Activated naive CD4-positive, alpha-beta T cell treated with anti-CD3 and anti-CD28 coated beads, Interleukin-2, amount 50 U/mL, for 72 hours (primary cell): Measurements from ENCODE around the gene CPNE4. TPM values are rescaled to one million over a fixed set of nuclear protein-coding genes. Genes with fewer than 3 reads are reported as not detected.
A peak's percentile ranks its signal among the peaks of the same experiment; 100 is the strongest.

Source experiments
- ATAC-seq, 2 donors: fragments of 150-1000 bp; cut with Tn5 transposase; 2 replicates each; pipeline ENCODE4 v1.10.0; 2021; ENCODE audit warnings: mild to moderate bottlenecking in 2 of 2, moderate library complexity in 2 of 2
- DNase-seq, 2 donors: peaks; one replicate each; pipeline ENCODE4 v3.0.0; 2021 to 2022; ENCODE audit warnings: low spot score in 2 of 2
- H3K27ac Mint-ChIP-seq, 2 donors: one replicate each; pipeline ENCODE4 v1.8.0; 2022; ENCODE audit warnings: mild to moderate bottlenecking in 2 of 2, mixed read lengths in 2 of 2
- H3K36me3 Mint-ChIP-seq, 2 donors: one replicate each; pipeline ENCODE4 v1.8.0; 2022; ENCODE audit warnings: mixed read lengths in 2 of 2
- H3K9me3 Mint-ChIP-seq, 2 donors: one replicate each; pipeline ENCODE4 v1.8.0; 2022; ENCODE audit warnings: mixed read lengths in 2 of 2
- total RNA-seq, 2 donors: library from RNA; stranded (reverse); gene quantifications; one replicate each; pipeline ENCODE4 v1.2.3, GENCODE V29; 2022

The CPNE4 gene
- total RNA-seq, 2 donors from 2014 or later = 0.07 TPM; not detected in 1

DNA sequence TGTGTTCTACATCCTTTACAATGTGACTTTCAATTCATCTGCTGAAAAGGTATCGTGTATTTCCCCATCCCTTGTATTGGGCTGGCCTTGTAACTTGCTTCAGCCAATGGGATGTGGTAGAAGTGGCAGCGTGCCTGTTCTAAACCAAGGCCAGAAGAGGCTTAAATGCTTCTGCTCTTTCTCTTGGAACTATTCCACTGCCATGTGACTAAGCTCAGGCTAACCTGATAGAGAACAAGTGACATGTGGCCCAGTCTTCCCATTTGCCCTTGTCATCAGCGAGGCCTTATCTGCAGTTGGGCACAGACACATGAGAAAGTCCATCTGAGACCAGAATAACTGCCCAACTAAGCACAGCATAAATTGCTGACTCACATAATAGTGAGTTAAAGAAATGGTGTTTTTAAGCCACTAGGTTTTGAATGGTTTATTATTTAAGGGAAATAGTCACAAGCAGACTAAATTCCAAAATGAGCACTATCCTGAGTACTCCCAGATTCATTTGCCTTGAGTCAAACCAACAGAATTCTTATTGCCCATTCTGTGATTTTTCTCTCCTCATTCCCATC, 230.2 kb downstream of the CPNE4 start:
- DNase-seq (no peak), ATAC-seq (no peak)
- H3K9me3 Mint-ChIP-seq = no peaks in the 10 kb centered on the region
- H3K36me3 Mint-ChIP-seq = no peaks in the 10 kb centered on the region
- no peak overlapping the region for H3K27ac Mint-ChIP-seq

DNA sequence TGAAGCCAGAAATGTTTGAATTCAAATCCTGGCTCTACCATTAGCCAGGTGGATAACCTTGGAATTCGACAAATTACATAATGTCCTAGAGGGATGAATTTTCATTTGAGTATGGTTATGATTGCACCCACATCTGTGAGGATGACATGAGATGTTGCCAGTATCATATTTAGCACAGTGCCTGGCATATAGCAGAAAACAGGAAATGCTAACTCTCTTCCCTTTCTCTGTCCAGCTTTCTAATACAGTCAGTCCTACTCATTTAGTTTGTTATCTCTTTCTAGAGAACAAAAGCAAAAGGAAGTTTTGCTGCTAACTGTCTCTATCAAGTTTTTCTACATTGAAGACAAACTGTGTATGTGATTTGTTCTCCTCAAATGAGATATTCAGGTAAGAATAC, 231.7 kb downstream of the CPNE4 start:
- ATAC-seq (no peak), DNase-seq (no peak)
- Mint-ChIP-seq H3K27ac (no peak overlapping the region), H3K9me3 (no peaks in the 10 kb centered on the region), H3K36me3 (no peaks in the 10 kb centered on the region)

DNA sequence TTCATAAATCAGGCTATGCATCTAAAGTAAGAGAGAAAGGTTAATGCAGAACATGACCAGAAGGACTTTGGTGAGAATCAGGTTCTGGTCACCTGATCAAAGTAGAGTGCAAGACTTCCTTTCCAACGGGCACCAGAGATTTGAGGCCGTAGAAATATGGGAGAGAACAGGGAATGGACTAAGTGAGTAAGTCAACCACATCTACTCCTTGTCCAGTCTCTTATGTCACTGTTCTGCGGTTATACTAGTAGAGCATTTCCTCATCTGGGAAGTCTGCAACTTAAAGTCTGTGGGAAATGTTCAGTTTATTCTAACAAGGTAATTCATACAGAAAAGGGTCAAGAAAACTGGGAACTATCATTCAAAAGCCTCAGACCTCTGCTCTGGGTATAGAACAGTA, 232.8 kb downstream of the CPNE4 start:
- ATAC-seq = no peak
- no peaks in the 10 kb centered on the region for H3K9me3 Mint-ChIP-seq
- no peak for DNase-seq
- no peak overlapping the region for H3K27ac Mint-ChIP-seq
- H3K36me3 Mint-ChIP-seq = no peaks in the 10 kb centered on the region

DNA sequence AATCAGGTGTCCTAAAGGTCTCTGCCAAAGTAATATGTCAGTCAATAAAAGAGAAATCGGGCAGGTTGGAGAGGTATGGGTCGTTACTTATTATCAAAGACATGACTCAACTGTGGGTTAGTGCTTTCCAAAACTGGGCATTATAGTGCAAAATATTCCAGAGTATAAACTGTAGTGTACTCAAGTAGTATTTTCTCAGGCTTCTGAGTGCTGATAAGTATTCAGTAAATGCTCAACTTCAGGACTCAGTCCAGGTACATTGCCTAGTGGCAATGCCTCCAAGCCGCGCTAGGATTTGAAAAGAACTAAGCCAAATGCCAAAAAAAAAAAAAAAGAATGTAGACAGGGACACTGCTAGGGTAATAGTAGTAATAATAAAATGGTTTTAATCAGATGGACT, 233.2 kb downstream of the CPNE4 start:
- Mint-ChIP-seq H3K9me3 (no peaks in the 10 kb centered on the region), H3K36me3 (no peaks in the 10 kb centered on the region), H3K27ac (no peak overlapping the region)
- no peak for DNase-seq
- no peak for ATAC-seq

DNA sequence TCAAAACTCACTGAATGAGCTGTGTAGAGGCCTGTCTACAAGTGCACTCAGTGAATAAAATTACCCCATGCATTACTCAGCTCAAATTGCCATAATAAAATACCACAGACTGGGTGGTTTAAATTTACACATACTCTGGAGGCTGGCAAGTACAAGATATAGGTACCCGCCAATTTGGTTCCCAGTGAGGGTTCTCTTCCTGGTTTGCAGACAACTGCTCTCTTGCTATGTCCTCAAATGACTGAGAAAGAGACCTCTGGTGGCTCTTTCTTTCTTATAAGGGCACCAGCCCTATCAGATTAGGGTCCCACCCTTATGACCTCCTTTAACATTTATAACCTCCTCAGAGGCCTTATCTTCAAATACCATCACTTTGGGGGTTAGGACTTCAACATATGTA, 237.0 kb downstream of the CPNE4 start:
- H3K9me3 Mint-ChIP-seq = no peaks in the 10 kb centered on the region
- H3K27ac Mint-ChIP-seq = no peak overlapping the region
- no peak for ATAC-seq
- H3K36me3 Mint-ChIP-seq = no peaks in the 10 kb centered on the region
- no peak for DNase-seq

DNA sequence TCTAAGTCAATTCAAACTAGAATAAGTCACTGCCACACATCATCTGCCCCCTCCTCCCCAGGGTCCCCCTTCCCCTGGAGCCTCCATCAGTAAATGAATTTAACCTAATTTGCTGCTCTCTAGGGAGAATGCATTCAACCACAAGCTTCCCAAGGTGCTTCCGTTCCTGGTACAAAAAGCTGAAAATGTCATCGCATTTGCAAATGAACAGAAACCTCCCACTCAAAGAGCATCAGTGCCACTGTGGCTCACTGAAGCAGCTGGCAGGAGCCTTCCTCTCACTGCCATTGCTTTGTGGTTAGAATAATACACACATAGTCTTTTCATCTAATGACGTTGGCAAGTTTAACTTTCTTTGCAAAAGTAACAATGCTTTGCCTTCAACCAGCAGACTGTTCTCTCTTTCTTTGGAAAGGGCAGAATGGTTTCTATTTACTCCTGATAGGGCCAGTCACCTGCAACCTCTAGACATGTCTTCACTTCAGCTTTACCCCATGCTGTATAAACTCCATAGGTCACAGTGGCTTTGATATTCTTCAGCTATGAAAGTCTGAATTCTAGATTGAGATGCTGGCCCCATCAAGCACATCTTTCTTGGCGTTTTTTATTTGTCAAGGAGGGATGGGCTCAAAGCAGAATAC, 238.1 kb downstream of the CPNE4 start:
- ATAC-seq = peak in 1 of 2 donors; percentile 46
- H3K9me3 Mint-ChIP-seq = no peaks in the 10 kb centered on the region
- H3K27ac Mint-ChIP-seq = no peak overlapping the region
- no peak for DNase-seq
- H3K36me3 Mint-ChIP-seq = no peaks in the 10 kb centered on the region

DNA sequence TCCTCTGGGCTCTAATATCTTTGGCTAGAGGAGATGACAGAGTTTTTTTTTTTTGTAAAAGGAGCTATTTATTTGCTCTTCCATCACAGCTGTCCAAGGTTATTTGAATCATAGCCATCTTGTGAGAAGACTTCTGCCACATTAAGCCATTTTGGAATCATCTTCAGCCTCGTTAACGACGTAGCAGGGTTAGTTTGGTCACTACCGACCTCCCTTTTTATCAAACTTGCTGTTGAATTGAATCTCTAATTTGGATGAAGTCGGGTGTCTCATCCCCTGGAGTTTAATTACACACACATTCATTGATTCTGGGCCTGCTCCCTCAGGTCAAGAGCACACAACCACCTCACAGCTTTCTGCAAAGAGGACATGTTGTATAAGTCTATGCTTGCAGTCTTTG, 238.7 kb downstream of the CPNE4 start:
- DNase-seq = no peak
- Mint-ChIP-seq H3K27ac (no peak overlapping the region), H3K36me3 (no peaks in the 10 kb centered on the region), H3K9me3 (no peaks in the 10 kb centered on the region)
- ATAC-seq = no peak

DNA sequence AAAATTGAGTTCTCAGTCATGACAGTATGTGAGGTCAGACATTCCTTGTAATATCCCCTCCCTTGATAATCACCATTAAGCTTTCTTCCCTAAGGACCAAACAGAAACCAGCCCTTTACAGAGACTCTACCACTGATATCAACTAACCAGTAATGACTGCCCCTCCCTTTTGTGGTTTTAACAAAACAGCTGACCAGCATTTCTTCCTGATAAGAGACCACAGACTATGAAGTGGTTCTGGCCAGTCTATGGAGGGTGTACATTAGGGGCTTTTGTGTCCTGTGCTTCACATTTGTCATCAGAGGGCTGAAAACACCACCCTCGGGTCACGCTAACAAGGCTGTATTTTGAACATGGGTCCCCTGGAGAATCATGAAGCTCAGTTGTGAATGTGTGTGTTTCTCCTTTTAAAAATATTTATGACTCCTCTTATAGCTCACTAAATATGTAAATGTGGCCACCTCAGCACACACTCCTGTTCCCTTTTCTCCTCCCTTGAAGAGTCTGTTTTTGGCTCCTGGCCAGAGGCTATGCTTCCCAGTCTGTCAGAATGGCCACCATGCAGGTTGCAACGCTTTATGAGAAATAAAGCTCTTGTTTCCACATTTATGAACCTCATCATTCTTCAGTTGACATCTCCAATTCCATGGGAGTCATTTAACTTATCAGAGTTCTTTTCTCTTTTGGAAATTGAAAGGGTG, 239.3 kb downstream of the CPNE4 start:
- ATAC-seq (no peak), DNase-seq (no peak)
- H3K9me3 Mint-ChIP-seq = no peaks in the 10 kb centered on the region
- no peaks in the 10 kb centered on the region for H3K36me3 Mint-ChIP-seq
- H3K27ac Mint-ChIP-seq = no peak overlapping the region

DNA sequence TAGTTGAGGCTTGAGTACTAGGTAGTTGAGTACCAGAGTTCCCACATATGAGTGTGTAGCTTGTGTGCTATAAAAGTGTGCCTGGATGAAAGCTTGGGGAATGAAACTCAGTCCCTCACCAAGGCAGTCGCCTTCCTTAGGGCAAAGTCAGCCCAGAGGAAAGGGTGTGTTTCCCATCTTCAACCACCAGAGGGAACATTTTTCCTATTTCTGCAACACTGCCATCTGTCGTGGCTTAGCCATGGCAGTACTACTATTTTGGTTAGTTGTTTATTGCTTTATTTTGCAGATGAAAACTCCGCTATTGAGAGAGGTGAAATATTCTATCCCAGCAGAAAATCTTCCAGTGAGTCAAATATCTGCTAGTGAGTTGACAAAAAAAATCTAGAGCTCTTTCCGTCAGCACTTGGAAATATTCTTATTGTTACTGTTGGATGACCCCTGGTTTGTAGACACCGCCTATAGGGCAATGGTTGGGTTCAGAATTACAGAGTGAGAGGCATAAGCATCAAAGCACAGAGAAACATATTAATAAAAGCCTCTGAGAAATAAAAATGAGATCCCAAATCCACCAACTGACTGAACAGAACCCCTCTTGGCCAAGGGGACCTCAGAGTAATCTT, 239.9 kb downstream of the CPNE4 start:
- ATAC-seq = peak; percentile 46 to 71
- peak in 1 of 2 donors; percentile 35 for DNase-seq
- no peaks in the 10 kb centered on the region for H3K36me3 Mint-ChIP-seq
- H3K9me3 Mint-ChIP-seq = no peaks in the 10 kb centered on the region
- no peak overlapping the region for H3K27ac Mint-ChIP-seq

DNA sequence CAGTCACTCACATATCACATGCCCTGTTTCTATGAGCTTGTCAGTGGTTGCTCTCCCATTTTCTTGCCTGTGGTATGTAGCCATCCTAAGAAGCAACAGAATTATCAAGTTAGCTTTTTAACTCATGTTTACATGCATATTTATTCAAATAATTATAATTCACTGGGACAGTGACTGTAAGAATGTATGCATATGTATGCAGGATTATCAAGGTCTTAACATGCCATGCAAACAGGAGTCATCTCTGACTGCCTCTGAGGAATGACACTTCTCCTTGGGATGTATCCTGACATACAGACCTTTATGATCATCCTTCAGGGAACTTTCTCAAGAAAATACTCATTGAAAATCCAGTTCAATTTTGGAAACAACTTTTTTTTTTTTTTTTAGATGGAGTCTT, 240.9 kb downstream of the CPNE4 start:
- no peaks in the 10 kb centered on the region for H3K36me3 Mint-ChIP-seq
- no peaks in the 10 kb centered on the region for H3K9me3 Mint-ChIP-seq
- H3K27ac Mint-ChIP-seq = no peak overlapping the region

DNA sequence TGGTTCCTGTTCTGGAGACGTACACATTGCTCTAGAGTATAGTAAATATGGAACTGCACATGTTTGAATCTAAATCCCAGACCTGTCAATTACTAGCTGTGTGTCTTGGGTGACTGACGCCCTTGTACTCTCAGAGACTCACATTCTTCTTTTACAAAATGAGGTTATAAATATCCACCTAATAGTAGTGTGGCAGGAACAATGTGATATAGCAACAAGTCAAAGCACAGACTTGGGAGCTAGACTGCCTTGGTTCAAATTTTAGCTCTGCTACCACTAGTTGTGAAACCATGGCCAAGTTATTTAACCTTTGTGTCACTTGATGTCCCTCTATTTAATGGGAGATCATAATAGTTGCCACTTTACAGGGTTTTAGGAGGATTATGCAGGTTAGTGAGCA, 245.6 kb downstream of the CPNE4 start:
- H3K27ac Mint-ChIP-seq = no peak overlapping the region
- H3K36me3 Mint-ChIP-seq = no peaks in the 10 kb centered on the region
- ATAC-seq (no peak), DNase-seq (no peak)
- H3K9me3 Mint-ChIP-seq = no peaks in the 10 kb centered on the region

More for the DNA sequence above, 240.9 kb downstream of the CPNE4 start:
- DNase-seq (no peak), ATAC-seq (no peak)

DNA sequence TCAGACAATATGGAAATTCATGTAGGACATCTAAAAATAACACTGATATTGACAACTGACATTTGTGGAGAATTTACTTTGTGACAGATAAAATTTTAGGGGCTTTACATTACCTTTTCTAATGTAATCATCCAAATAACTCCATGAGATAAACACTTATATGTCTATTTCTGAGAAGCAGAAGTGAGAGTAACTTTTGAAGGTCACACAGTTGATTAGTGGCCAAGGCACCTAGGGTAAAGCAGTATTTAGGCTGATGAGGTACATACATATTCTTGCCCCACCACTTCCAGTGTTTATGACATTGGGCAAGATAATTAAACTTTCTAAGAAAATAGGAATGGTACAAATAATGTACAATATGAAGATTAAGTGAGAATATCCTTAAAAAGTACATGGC, 248.4 kb downstream of the CPNE4 start:
- no peak overlapping the region for H3K27ac Mint-ChIP-seq
- ATAC-seq (no peak), DNase-seq (no peak)
- H3K9me3 Mint-ChIP-seq = no peaks in the 10 kb centered on the region
- no peaks in the 10 kb centered on the region for H3K36me3 Mint-ChIP-seq

DNA sequence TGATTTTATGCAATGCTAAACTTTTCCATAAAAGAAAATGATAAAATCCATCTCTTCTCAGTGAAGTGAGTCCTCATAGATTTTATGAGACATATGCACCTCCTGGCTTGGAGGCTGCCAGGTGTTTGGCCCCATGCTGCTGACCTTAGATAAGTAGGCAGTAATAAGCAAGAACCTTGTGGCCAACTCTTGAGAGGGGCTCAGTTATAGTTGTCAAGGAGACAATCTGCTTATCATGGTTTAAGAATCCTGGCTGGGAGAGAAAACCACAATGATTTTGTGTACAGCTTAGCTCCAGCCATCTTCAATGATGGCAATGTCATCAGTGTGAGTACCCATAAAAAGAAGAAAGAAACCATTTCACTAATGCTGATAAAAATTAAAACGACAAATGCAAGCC, 252.1 kb downstream of the CPNE4 start:
- Mint-ChIP-seq H3K9me3 (no peaks in the 10 kb centered on the region), H3K27ac (no peak overlapping the region), H3K36me3 (no peaks in the 10 kb centered on the region)
- DNase-seq = no peak
- no peak for ATAC-seq

DNA sequence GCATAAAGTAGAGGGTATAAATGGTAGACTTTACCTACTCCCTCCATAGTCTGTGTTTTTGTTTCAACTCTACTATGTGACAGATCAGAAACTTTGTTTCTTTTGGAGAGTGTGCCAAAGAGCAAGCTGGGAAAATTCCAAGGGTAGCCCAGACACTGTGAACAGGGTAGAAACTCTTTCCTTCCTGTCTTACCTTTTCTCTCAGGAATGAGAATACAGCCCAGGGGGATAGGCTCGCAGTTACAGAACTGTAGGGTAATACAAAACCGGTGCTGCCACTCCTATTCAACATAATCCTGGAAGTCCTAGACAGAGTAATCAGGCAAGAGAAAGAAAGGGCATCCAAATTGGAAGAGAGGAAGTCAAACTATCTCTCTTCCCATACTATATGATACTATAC, 256.3 kb downstream of the CPNE4 start:
- no peak for DNase-seq
- no peak for ATAC-seq
- peaks cover 0 to 11% of the 10 kb centered on the region in 2 donors for H3K36me3 Mint-ChIP-seq

DNA sequence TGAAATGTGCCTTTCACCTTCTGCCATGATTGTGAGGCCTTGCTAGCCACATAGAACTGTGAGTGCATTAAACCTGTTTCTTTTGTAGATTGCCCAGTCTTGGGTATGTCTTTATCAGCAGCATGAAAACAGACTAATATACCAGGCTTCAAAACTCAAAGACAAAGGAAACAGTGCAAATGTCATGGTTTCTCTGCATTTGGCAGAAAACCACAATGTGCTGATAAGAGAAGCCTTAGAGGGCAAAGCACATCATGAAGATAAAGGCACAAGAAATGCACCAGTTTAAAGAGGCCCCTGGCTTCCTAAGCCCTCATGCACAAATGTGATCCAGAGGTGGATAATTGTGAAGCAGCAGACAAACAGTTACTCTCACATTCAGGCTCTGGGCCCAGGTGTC, 259.2 kb downstream of the CPNE4 start:
- H3K27ac Mint-ChIP-seq = no peak overlapping the region
- ATAC-seq (no peak), DNase-seq (no peak)
- H3K36me3 Mint-ChIP-seq = peaks cover 0 to 11% of the 10 kb centered on the region in 2 donors
- H3K9me3 Mint-ChIP-seq = peaks cover 7 to 8% of the 10 kb centered on the region in 2 donors

More for the DNA sequence above, 256.3 kb downstream of the CPNE4 start:
- Mint-ChIP-seq H3K9me3 (peaks cover 7 to 8% of the 10 kb centered on the region in 2 donors), H3K27ac (no peak overlapping the region)

DNA sequence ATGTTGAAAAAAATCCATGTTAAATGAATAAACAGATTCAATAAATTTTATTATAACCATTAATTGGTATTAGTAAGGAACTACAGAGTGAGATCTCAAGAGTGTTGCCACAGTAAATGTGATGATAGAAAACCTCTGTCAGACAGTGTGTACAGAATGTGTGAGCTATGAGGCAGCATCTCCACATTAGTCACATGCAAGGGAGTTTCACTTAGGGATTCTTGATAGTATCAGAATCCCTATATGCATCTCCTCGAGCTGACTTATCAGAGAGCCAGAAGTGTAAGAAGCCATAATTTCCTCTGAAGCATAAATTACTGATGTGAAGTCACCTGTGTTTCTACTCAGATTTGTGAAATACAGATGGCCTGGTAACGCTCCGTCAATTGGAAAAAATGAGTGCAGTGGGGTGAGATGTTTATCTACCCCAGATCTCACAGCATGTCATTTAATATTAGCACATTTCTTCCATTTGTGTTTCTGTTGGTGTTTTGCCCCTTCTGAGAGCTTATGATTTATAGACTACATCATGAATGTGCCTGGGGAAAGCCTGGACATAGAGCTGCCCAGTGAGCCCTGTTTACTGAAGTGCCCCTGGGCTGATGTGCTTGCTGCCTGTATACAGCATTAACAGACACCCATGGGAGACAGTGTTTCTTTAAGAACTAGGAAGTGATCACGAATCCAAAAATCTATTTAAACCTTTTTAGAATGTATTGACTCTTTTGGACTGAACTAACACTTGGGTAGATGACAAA, 262.4 kb downstream of the CPNE4 start:
- H3K36me3 Mint-ChIP-seq = peaks cover 0 to 11% of the 10 kb centered on the region in 2 donors
- H3K9me3 Mint-ChIP-seq = peaks cover 7 to 8% of the 10 kb centered on the region in 2 donors
- no peak overlapping the region for H3K27ac Mint-ChIP-seq
- ATAC-seq = no peak
- no peak for DNase-seq
